CD4-positive, CD25-positive, alpha-beta regulatory T cell (primary cell): ENCODE measurements around the gene LAMA1. TPM values are rescaled to one million over a fixed set of nuclear protein-coding genes. Genes with fewer than 3 reads are reported as not detected.

ENCODE experiments used
- ATAC-seq, 2 donors: fragments of 150-1000 bp; cut with Tn5 transposase; one replicate each; pipeline ENCODE4 v1.10.0; 2021; ENCODE audit warnings: low read depth in 2 of 2, moderate number of reproducible peaks in 2 of 2, moderate library complexity in 1 of 2
- DNase-seq, 3 donors: peaks; one replicate each; pipeline versions ENCODE4 v3.0.0 to v3.0.0-alpha.2; 2012 to 2022; ENCODE audit warnings: mixed read lengths in 1 of 3
- H3K27ac ChIP-seq: one replicate; pipeline ENCODE4 v1.7.0; 2013; ENCODE audit warnings: mild to moderate bottlenecking, low read length; ENCODE audit not compliant: insufficient read depth, poor library complexity, severe bottlenecking
- H3K27me3 ChIP-seq: one replicate; pipeline ENCODE4 v1.7.0; 2013; ENCODE audit warnings: low read length; ENCODE audit not compliant: control insufficient read depth, insufficient read depth
- H3K36me3 ChIP-seq: one replicate; pipeline ENCODE4 v1.7.0; 2013; ENCODE audit warnings: mild to moderate bottlenecking, low read length, moderate library complexity; ENCODE audit not compliant: control insufficient read depth, insufficient read depth
- H3K4me1 ChIP-seq: 2 replicates; pipeline ENCODE4 v1.7.0; 2013; ENCODE audit warnings: mild to moderate bottlenecking, low read length; ENCODE audit not compliant: insufficient read depth, control insufficient read depth, poor library complexity, severe bottlenecking
- H3K4me3 ChIP-seq: one replicate; pipeline ENCODE4 v1.7.0; 2013; ENCODE audit warnings: low read depth, mild to moderate bottlenecking, low read length, moderate library complexity
- H3K9me3 ChIP-seq, 2 experiments: 1 replicate in 1 of 2; 2 replicates in 1 of 2; pipeline ENCODE4 v1.7.0; 2013; ENCODE audit warnings: low read length in 2 of 2, mild to moderate bottlenecking in 1 of 2, moderate library complexity in 1 of 2; ENCODE audit not compliant: control insufficient read depth in 2 of 2
- H3K27ac Mint-ChIP-seq, 3 donors: one replicate each; pipeline ENCODE4 v1.8.0; 2020 to 2022; ENCODE audit warnings: mild to moderate bottlenecking in 3 of 3, mixed read lengths in 3 of 3, moderate library complexity in 2 of 3
- H3K27me3 Mint-ChIP-seq: one replicate; pipeline ENCODE4 v1.8.0; 2022; ENCODE audit warnings: mild to moderate bottlenecking, mixed read lengths
- H3K36me3 Mint-ChIP-seq: one replicate; pipeline ENCODE4 v1.8.0; 2020; ENCODE audit warnings: mixed read lengths
- H3K4me1 Mint-ChIP-seq, 4 donors: one replicate each; pipeline ENCODE4 v1.8.0; 2020 to 2022; ENCODE audit warnings: mixed read lengths in 4 of 4, mild to moderate bottlenecking in 1 of 4
- H3K4me3 Mint-ChIP-seq, 4 donors: one replicate each; pipeline ENCODE4 v1.8.0; 2020 to 2022; ENCODE audit warnings: mild to moderate bottlenecking in 4 of 4, mixed read lengths in 4 of 4, moderate library complexity in 3 of 4
- H3K9me3 Mint-ChIP-seq, 7 donors: one replicate each; pipeline ENCODE4 v1.8.0; 2020 to 2022; ENCODE audit warnings: mixed read lengths in 7 of 7, mild to moderate bottlenecking in 3 of 7, moderate library complexity in 2 of 7
- polyA plus RNA-seq, 4 donors: library from polyadenylated mRNA; unstranded; fragments of 300-500 nt; fragmentation: Illumina TruSeq; gene quantifications; one replicate each; pipeline ENCODE4 v1.2.3, GENCODE V29; 2021
- total RNA-seq: library from RNA; stranded (reverse); gene quantifications from one replicate; pipeline ENCODE4 v1.2.3, GENCODE V29; 2022

The LAMA1 gene
- total and polyA plus RNA-seq, 5 donors from 2014 or later = not detected

- no peak overlapping the region for H3K27ac Mint-ChIP-seq
Measured at GRCh38 chr18:7021994-7022840, 95.4 kb downstream of the LAMA1 start.

GRCh38 chr18:7020995-7021777, 96.4 kb downstream of the LAMA1 start:
- H3K36me3 Mint-ChIP-seq = no peaks in the 10 kb centered on the region
- H3K4me3 ChIP-seq = no peak overlapping the region
- no peaks in the 10 kb centered on the region for H3K27me3 Mint-ChIP-seq
- H3K4me1 ChIP-seq = no peaks in the 10 kb centered on the region
- H3K27ac Mint-ChIP-seq = no peak overlapping the region
- H3K9me3 Mint-ChIP-seq = peaks cover 0 to 5% (median 2%) of the 10 kb centered on the region in 7 donors
- H3K4me1 Mint-ChIP-seq = no peaks in the 10 kb centered on the region
- no peaks in the 10 kb centered on the region for H3K27me3 ChIP-seq
- DNase-seq (no peak), ATAC-seq (no peak)
- no peak overlapping the region for H3K4me3 Mint-ChIP-seq
- no peak overlapping the region for H3K27ac ChIP-seq
- H3K9me3 ChIP-seq = no peaks in the 10 kb centered on the region
- no peaks in the 10 kb centered on the region for H3K36me3 ChIP-seq

More at GRCh38 chr18:7021994-7022840, 95.4 kb downstream of the LAMA1 start:
- Histone ChIP-seq H3K36me3 (no peaks in the 10 kb centered on the region), H3K27me3 (no peaks in the 10 kb centered on the region), H3K4me1 (no peaks in the 10 kb centered on the region), H3K9me3 (no peaks in the 10 kb centered on the region), H3K4me3 (no peak overlapping the region), H3K27ac (no peak overlapping the region)
- ATAC-seq (no peak), DNase-seq (peak in 1 of 3 donors; percentile 5)
- Mint-ChIP-seq H3K36me3 (no peaks in the 10 kb centered on the region), H3K27me3 (no peaks in the 10 kb centered on the region), H3K4me3 (no peak overlapping the region), H3K4me1 (no peaks in the 10 kb centered on the region), H3K9me3 (peaks cover 0 to 5% (median 4%) of the 10 kb centered on the region in 7 donors)

GRCh38 chr18:7017013-7017412, 100.6 kb downstream of the LAMA1 start:
- Histone ChIP-seq H3K4me1 (no peaks in the 10 kb centered on the region), H3K27me3 (no peaks in the 10 kb centered on the region), H3K36me3 (no peaks in the 10 kb centered on the region), H3K9me3 (no peaks in the 10 kb centered on the region), H3K4me3 (no peak overlapping the region), H3K27ac (no peak overlapping the region)
- Mint-ChIP-seq H3K4me3 (no peak overlapping the region), H3K27me3 (no peaks in the 10 kb centered on the region), H3K27ac (no peak overlapping the region), H3K9me3 (peaks cover 0 to 5% (median 2%) of the 10 kb centered on the region in 7 donors), H3K4me1 (no peaks in the 10 kb centered on the region), H3K36me3 (no peaks in the 10 kb centered on the region)
- DNase-seq (no peak), ATAC-seq (no peak)

- H3K27ac Mint-ChIP-seq = no peak overlapping the region
- H3K27ac ChIP-seq = no peak overlapping the region
- peaks cover 0 to 5% (median 2%) of the 10 kb centered on the region in 7 donors for H3K9me3 Mint-ChIP-seq
- H3K4me3 Mint-ChIP-seq = no peak overlapping the region
- no peaks in the 10 kb centered on the region for H3K9me3 ChIP-seq
- H3K36me3 Mint-ChIP-seq = no peaks in the 10 kb centered on the region
- ATAC-seq = no peak
- H3K4me3 ChIP-seq = no peak overlapping the region
- no peaks in the 10 kb centered on the region for H3K27me3 ChIP-seq
- no peaks in the 10 kb centered on the region for H3K27me3 Mint-ChIP-seq
- H3K36me3 ChIP-seq = no peaks in the 10 kb centered on the region
- H3K4me1 ChIP-seq = no peaks in the 10 kb centered on the region
- no peak for DNase-seq
- no peaks in the 10 kb centered on the region for H3K4me1 Mint-ChIP-seq
Measured at GRCh38 chr18:7011142-7011541, 106.5 kb downstream of the LAMA1 start.

GRCh38 chr18:7004009-7004408, 113.6 kb downstream of the LAMA1 start:
- no peak overlapping the region for H3K27ac Mint-ChIP-seq
- H3K9me3 ChIP-seq = no peaks in the 10 kb centered on the region
- no peaks in the 10 kb centered on the region for H3K27me3 Mint-ChIP-seq
- no peak for ATAC-seq
- no peaks in the 10 kb centered on the region for H3K4me1 Mint-ChIP-seq
- H3K4me3 Mint-ChIP-seq = peak overlapping the region in 1 of 4 donors; percentile 15
- no peaks in the 10 kb centered on the region for H3K36me3 ChIP-seq
- peaks cover 0 to 4% (median 0%) of the 10 kb centered on the region in 7 donors for H3K9me3 Mint-ChIP-seq
- no peak overlapping the region for H3K27ac ChIP-seq
- H3K27me3 ChIP-seq = no peaks in the 10 kb centered on the region
- DNase-seq = no peak
- H3K4me1 ChIP-seq = no peaks in the 10 kb centered on the region
- no peaks in the 10 kb centered on the region for H3K36me3 Mint-ChIP-seq
- no peak overlapping the region for H3K4me3 ChIP-seq

- H3K4me3 Mint-ChIP-seq = no peak overlapping the region
Measured at GRCh38 chr18:7002107-7002506, 115.5 kb downstream of the LAMA1 start.

GRCh38 chr18:7000484-7001096, 117.0 kb downstream of the LAMA1 start:
- H3K36me3 ChIP-seq = no peaks in the 10 kb centered on the region
- no peak overlapping the region for H3K27ac Mint-ChIP-seq
- no peak for ATAC-seq
- no peak for DNase-seq
- H3K36me3 Mint-ChIP-seq = no peaks in the 10 kb centered on the region
- peaks cover 0 to 9% (median 0%) of the 10 kb centered on the region in 7 donors for H3K9me3 Mint-ChIP-seq
- no peaks in the 10 kb centered on the region for H3K27me3 Mint-ChIP-seq
- H3K9me3 ChIP-seq = no peaks in the 10 kb centered on the region
- H3K4me3 Mint-ChIP-seq = no peak overlapping the region
- no peak overlapping the region for H3K27ac ChIP-seq
- H3K27me3 ChIP-seq = no peaks in the 10 kb centered on the region
- no peak overlapping the region for H3K4me3 ChIP-seq
- H3K4me1 Mint-ChIP-seq = no peaks in the 10 kb centered on the region
- no peaks in the 10 kb centered on the region for H3K4me1 ChIP-seq

More at GRCh38 chr18:7002107-7002506, 115.5 kb downstream of the LAMA1 start:
- Histone ChIP-seq H3K4me1 (no peaks in the 10 kb centered on the region), H3K9me3 (no peaks in the 10 kb centered on the region), H3K4me3 (no peak overlapping the region), H3K27ac (no peak overlapping the region), H3K36me3 (no peaks in the 10 kb centered on the region), H3K27me3 (no peaks in the 10 kb centered on the region)
- ATAC-seq (no peak), DNase-seq (no peak)
- Mint-ChIP-seq H3K27ac (no peak overlapping the region), H3K9me3 (peaks cover 0 to 9% (median 0%) of the 10 kb centered on the region in 7 donors), H3K36me3 (no peaks in the 10 kb centered on the region), H3K27me3 (no peaks in the 10 kb centered on the region), H3K4me1 (no peaks in the 10 kb centered on the region)
